Calu3 (cell line): Measurements from ENCODE around the gene RNF150. TPM values are rescaled to one million over a fixed set of nuclear protein-coding genes. Genes with fewer than 3 reads are reported as not detected.
"Not testable (repeated sequence)": the region's sequence is repeated elsewhere in the genome, so short reads cannot be mapped to it uniquely, and the experiment has no call there.

ENCODE experiments used
- BruUV-seq: library from RNA; stranded (reverse); fragments of 400-500 nt; replicated peaks from 2 replicates; lab custom pipeline; 2021; lab: Mats Ljungman, UMichigan
- CTCF ChIA-PET: fragments of 300-600 bp; sonication (Branson Sonifier 250); formaldehyde crosslinking; loops from one replicate; lab custom pipeline; 2022; ENCODE audit warnings: antibody characterized with exemption; lab: Charles Lee
- DNase-seq: peaks from one replicate; pipeline ENCODE4 v3.0.0; 2022
- H3K27ac Mint-ChIP-seq: one replicate; pipeline ENCODE4 v1.8.0; 2022; ENCODE audit warnings: mixed read lengths; ENCODE audit not compliant: unreplicated experiment
- H3K27me3 Mint-ChIP-seq: one replicate; pipeline ENCODE4 v1.8.0; 2022; ENCODE audit warnings: mixed read lengths; ENCODE audit not compliant: unreplicated experiment
- H3K36me3 Mint-ChIP-seq: one replicate; pipeline ENCODE4 v1.8.0; 2022; ENCODE audit warnings: mild to moderate bottlenecking, moderate library complexity, mixed read lengths; ENCODE audit not compliant: insufficient read depth, unreplicated experiment
- H3K4me1 Mint-ChIP-seq: one replicate; pipeline ENCODE4 v1.8.0; 2022; ENCODE audit warnings: mild to moderate bottlenecking, low read depth, mixed read lengths; ENCODE audit not compliant: unreplicated experiment
- H3K4me3 Mint-ChIP-seq: one replicate; pipeline ENCODE4 v1.8.0; 2022; ENCODE audit warnings: mild to moderate bottlenecking, low read depth, moderate library complexity, mixed read lengths; ENCODE audit not compliant: unreplicated experiment
- H3K9me3 Mint-ChIP-seq: one replicate; pipeline ENCODE4 v1.8.0; 2022; ENCODE audit warnings: low read depth, mixed read lengths; ENCODE audit not compliant: unreplicated experiment
- CTCF ChIP-seq: fragments of 200-600 bp; IDR thresholded peaks from one replicate; pipeline ENCODE4 v1.8.0; 2022; ENCODE audit warnings: antibody characterized with exemption; ENCODE audit not compliant: unreplicated experiment
- intact Hi-C: fragments of 100-400 bp; cut with micrococcal nuclease; formaldehyde crosslinking; loops from one replicate; pipeline ENCODE4 v1.10.0; 2022; ENCODE audit not compliant: unreplicated experiment
- total RNA-seq: library from RNA; stranded (reverse); gene quantifications from 2 replicates; pipeline ENCODE4 v1.2.3, GENCODE V29; 2022

Gene RNF150
- total RNA-seq, 1 experiment from 2014 or later = 0.14 TPM

- no TSS peak for BruUV-seq
- CTCF ChIA-PET = no interaction called here
- Mint-ChIP-seq H3K36me3 (no peaks in the 10 kb centered on the region), H3K27me3 (peaks cover 1% of the 10 kb centered on the region), H3K4me1 (no peaks in the 10 kb centered on the region), H3K9me3 (no peaks in the 10 kb centered on the region), H3K27ac (no peak overlapping the region), H3K4me3 (no peak overlapping the region)
- TF ChIP-seq CTCF = no peak
- intact Hi-C loops = no loop called here
- no peak for DNase-seq
These were observed 41.2 kb upstream of the RNF150 start for GRCh38 chr4:141174457-141174856.

- TF ChIP-seq CTCF = no peak
- peaks cover 5% of the 10 kb centered on the region for H3K9me3 Mint-ChIP-seq
- H3K36me3 Mint-ChIP-seq = no peaks in the 10 kb centered on the region
- intact Hi-C loops = no loop called here
- H3K27me3 Mint-ChIP-seq = peaks cover 17% of the 10 kb centered on the region
- H3K4me3 Mint-ChIP-seq = no peak overlapping the region
- no peak overlapping the region for H3K27ac Mint-ChIP-seq
- DNase-seq = no peak
- CTCF ChIA-PET = no interaction called here
- BruUV-seq = no TSS peak
- H3K4me1 Mint-ChIP-seq = no peaks in the 10 kb centered on the region
These were observed 37.4 kb upstream of the RNF150 start for GRCh38 chr4:141170671-141171070.

GRCh38 chr4:141169391-141169790 is 36.1 kb upstream of the RNF150 start:
- no peak for DNase-seq
- CTCF ChIA-PET = no interaction called here
- intact Hi-C loops = no loop called here

DNA sequence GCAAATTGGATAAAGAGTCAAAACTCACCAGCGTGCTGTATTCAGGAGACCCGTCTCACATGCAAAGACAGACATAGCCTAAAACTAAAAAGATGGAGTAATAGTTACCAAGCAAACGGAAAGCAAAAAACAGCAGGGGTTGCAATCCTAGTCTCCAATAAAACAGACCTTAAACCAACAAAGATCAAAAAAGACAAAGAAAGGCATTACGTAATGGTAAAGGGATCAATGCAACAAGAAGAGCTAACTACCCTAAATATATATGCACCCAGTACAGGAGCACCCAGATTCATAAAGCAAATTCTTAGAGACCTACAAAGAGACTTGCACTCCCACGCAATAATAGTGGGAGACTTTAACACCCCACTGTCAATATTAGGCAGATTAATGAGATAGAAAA is 31.7 kb upstream of the RNF150 start:
- CTCF ChIA-PET, BruUV-seq, H3K27ac Mint-ChIP-seq, H3K9me3 Mint-ChIP-seq, H3K4me3 Mint-ChIP-seq, DNase-seq, H3K36me3 Mint-ChIP-seq, H3K4me1 Mint-ChIP-seq, intact Hi-C loops: not testable (repeated sequence)
- peaks cover 40% of the 10 kb centered on the region for H3K27me3 Mint-ChIP-seq

More at GRCh38 chr4:141169391-141169790, 36.1 kb upstream of the RNF150 start:
- Mint-ChIP-seq H3K27me3 (peaks cover 30% of the 10 kb centered on the region), H3K9me3 (peaks cover 5% of the 10 kb centered on the region), H3K4me1 (no peaks in the 10 kb centered on the region), H3K4me3 (no peak overlapping the region), H3K27ac (no peak overlapping the region), H3K36me3 (no peaks in the 10 kb centered on the region)
- no peak for TF ChIP-seq CTCF
- no TSS peak for BruUV-seq

DNA sequence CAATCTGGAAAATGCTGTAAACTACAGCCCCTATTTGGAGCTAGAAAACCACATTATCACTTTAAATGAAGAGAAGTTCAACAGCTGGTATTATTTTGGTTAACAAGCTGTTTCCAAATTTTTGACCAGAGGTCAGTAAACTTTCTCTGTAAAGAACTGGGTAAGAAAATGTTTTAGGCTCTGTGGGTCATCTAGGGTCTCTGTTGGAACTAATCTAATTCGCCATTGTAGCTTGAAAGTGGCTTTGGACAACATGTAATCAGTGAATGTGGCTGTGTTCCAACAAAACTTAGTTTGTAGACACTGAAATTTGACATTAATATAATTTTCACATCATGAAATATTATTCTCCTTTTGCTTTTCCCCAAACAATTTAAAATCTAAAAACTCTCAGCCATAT is 25.8 kb upstream of the RNF150 start:
- no TSS peak for BruUV-seq
- H3K36me3 Mint-ChIP-seq = no peaks in the 10 kb centered on the region
- peaks cover 7% of the 10 kb centered on the region for H3K27me3 Mint-ChIP-seq
- no peaks in the 10 kb centered on the region for H3K9me3 Mint-ChIP-seq
- intact Hi-C loops = loop anchor here (5.0 kb wide), 1 partner anchor 138 kb away; no protein-coding TSS in a partner anchor
- DNase-seq = no peak
- no peak for TF ChIP-seq CTCF
- H3K27ac Mint-ChIP-seq = no peak overlapping the region
- H3K4me3 Mint-ChIP-seq = no peak overlapping the region
- no peaks in the 10 kb centered on the region for H3K4me1 Mint-ChIP-seq
- CTCF ChIA-PET = no interaction called here
